Colonic mucosa (tissue), 4 donors: Measurements from ENCODE around the gene GUSB. TPM values are rescaled to one million over a fixed set of nuclear protein-coding genes. Genes with fewer than 3 reads are reported as not detected.
"Not testable (repeated sequence)": the region's sequence is repeated elsewhere in the genome, so short reads cannot be mapped to it uniquely, and the experiment has no call there.

Experiments
- DNase-seq: peaks from one replicate; pipeline ENCODE4 v3.0.0-alpha.2; 2020
- H3K27ac ChIP-seq: fragments of 200-600 bp; one replicate; pipeline ENCODE4 v1.8.0; 2021
- H3K27me3 ChIP-seq: fragments of 200-600 bp; one replicate; pipeline ENCODE4 v1.8.0; 2021
- H3K36me3 ChIP-seq: fragments of 200-600 bp; one replicate; pipeline ENCODE4 v1.8.0; 2021
- H3K4me1 ChIP-seq: fragments of 200-600 bp; one replicate; pipeline ENCODE4 v1.8.0; 2021; ENCODE audit warnings: mild to moderate bottlenecking
- H3K4me3 ChIP-seq: fragments of 200-600 bp; one replicate; pipeline ENCODE4 v1.8.0; 2021
- H3K9ac ChIP-seq, 2 donors: one replicate each; pipeline ENCODE4 v1.7.0; 2013; ENCODE audit warnings: control low read depth in 2 of 2, low read depth in 2 of 2, low read length in 2 of 2
- H3K9me3 ChIP-seq: fragments of 200-600 bp; one replicate; pipeline ENCODE4 v1.8.0; 2021
- intact Hi-C: fragments of 100-400 bp; cut with DNase I; formaldehyde crosslinking; loops from one replicate; pipeline ENCODE4 v1.14.1; 2022
- total RNA-seq, 2 donors: library from RNA; stranded (reverse); fragmentation: NEBNext Ultra II Directional in 1 of 2; extraction: Animal tissue kit (Norgen Biotek cat#: 25700) in 1 of 2; gene quantifications; one replicate each; pipeline ENCODE4 v1.2.1, GENCODE V29; 2021
- TF ChIP-seq, protein P1 (sequence below): fragments of 200-600 bp; IDR thresholded peaks from one replicate; pipeline ENCODE4 v1.8.0; 2022; ENCODE audit warnings: antibody characterized with exemption, mild to moderate bottlenecking
- donor health status: healthy.
- donor health status: DM: no; HTN: no; CAD: no.
- donor health status: DM: no; HTN: no; CAD: no.

The GUSB gene
- total RNA-seq, 2 donors from 2014 or later, result 63.7 to 80.0 TPM

GRCh38 chr7:65968256-65969185 lies 13.5 kb downstream of the GUSB start:
- no peaks in the 10 kb centered on the region for H3K9me3 ChIP-seq
- intact Hi-C loops, result no loop called here
- H3K27ac ChIP-seq, result no peak overlapping the region
- H3K4me3 ChIP-seq, result no peak overlapping the region
- TF ChIP-seq, protein P1, sequence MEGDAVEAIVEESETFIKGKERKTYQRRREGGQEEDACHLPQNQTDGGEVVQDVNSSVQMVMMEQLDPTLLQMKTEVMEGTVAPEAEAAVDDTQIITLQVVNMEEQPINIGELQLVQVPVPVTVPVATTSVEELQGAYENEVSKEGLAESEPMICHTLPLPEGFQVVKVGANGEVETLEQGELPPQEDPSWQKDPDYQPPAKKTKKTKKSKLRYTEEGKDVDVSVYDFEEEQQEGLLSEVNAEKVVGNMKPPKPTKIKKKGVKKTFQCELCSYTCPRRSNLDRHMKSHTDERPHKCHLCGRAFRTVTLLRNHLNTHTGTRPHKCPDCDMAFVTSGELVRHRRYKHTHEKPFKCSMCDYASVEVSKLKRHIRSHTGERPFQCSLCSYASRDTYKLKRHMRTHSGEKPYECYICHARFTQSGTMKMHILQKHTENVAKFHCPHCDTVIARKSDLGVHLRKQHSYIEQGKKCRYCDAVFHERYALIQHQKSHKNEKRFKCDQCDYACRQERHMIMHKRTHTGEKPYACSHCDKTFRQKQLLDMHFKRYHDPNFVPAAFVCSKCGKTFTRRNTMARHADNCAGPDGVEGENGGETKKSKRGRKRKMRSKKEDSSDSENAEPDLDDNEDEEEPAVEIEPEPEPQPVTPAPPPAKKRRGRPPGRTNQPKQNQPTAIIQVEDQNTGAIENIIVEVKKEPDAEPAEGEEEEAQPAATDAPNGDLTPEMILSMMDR, result no peak
- H3K9ac ChIP-seq, result no peak overlapping the region
- H3K4me1 ChIP-seq, result no peaks in the 10 kb centered on the region
- H3K27me3 ChIP-seq, result no peaks in the 10 kb centered on the region
- H3K36me3 ChIP-seq, result peaks cover 15% of the 10 kb centered on the region
- DNase-seq, result no peak

GRCh38 chr7:65967361-65968155 lies 14.5 kb downstream of the GUSB start:
- H3K9ac ChIP-seq, result no peak overlapping the region
- H3K4me3 ChIP-seq, result no peak overlapping the region
- H3K27me3 ChIP-seq, result no peaks in the 10 kb centered on the region
- no peak overlapping the region for H3K27ac ChIP-seq
- H3K36me3 ChIP-seq, result peaks cover 19% of the 10 kb centered on the region
- TF ChIP-seq, protein P1, result no peak
- no peaks in the 10 kb centered on the region for H3K9me3 ChIP-seq
- intact Hi-C loops, result no loop called here
- no peaks in the 10 kb centered on the region for H3K4me1 ChIP-seq
- no peak for DNase-seq

DNA sequence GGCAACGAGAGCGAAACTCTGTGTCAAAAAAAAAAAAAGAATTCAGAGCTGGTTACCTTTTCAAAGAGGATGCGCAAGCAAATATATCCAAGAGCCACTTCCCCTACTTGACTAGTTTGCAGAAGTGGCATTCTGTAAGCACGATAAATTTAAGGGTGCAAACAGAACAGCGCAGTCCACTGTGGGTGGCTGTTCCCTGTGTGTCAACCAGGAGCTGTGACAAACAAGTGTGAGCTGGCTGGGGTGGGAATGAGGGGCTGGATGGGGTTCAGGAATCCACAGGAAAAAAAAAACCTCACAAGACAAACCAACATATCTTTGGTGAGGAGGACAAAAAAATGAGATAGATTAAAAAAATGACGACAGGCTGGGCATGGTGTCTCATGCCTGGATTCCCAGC lies 15.9 kb downstream of the GUSB start:
- Histone ChIP-seq H3K9me3 (no peaks in the 10 kb centered on the region), H3K4me3 (no peak overlapping the region), H3K36me3 (peaks cover 19% of the 10 kb centered on the region), H3K9ac (no peak overlapping the region), H3K4me1 (no peaks in the 10 kb centered on the region), H3K27me3 (no peaks in the 10 kb centered on the region), H3K27ac (no peak overlapping the region)
- TF ChIP-seq, protein P1, result no peak
- no peak for DNase-seq
- intact Hi-C loops, result no loop called here

- H3K27me3 ChIP-seq, intact Hi-C loops, H3K9ac ChIP-seq, H3K4me1 ChIP-seq, H3K9me3 ChIP-seq, H3K4me3 ChIP-seq, H3K27ac ChIP-seq, DNase-seq: not testable (repeated sequence)
- H3K36me3 ChIP-seq, result peaks cover 13% of the 10 kb centered on the region
Observed at GRCh38 chr7:65964671-65965070, 17.3 kb downstream of the GUSB start.

DNA sequence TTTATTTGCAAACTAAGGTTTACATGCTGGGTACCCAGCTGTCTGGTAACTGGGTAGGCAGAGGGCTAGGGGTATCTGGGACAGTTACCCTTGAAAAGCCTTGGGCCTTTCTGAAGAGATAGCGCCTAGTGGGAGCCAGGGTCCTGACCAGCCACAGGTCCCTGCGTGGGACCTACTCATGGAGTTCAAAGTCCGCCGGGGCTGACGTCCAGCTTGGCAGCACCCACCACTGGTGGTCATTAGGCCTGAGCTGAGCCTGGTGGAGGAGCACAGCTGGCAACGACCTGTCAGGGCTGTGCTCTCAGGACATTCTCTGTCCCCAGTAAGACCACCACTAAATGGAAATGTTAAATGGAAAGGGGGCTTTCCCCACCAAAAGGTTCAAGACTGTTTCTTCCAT lies 20.0 kb downstream of the GUSB start:
- H3K4me3 ChIP-seq, result no peak overlapping the region
- intact Hi-C loops, result no loop called here

More for the DNA sequence above, 20.0 kb downstream of the GUSB start:
- TF ChIP-seq, protein P1, result no peak
- Histone ChIP-seq H3K4me1 (no peaks in the 10 kb centered on the region), H3K36me3 (peaks cover 9% of the 10 kb centered on the region), H3K9ac (no peak overlapping the region), H3K9me3 (no peaks in the 10 kb centered on the region), H3K27me3 (no peaks in the 10 kb centered on the region), H3K27ac (no peak overlapping the region)
- DNase-seq, result no peak
